Fibroblast of the aortic adventitia (primary cell): ENCODE data around the gene KLHL21. TPM values are rescaled to one million over a fixed set of nuclear protein-coding genes. Genes with fewer than 3 reads are reported as not detected.

Experiments
- DNase-seq: peaks from one replicate; pipeline ENCODE4 v3.0.0-alpha.2; 2010; ENCODE audit warnings: low read depth
- H3K4me3 ChIP-seq: 2 replicates; pipeline ENCODE4 v1.5.1; 2011; ENCODE audit warnings: low read depth, mild to moderate bottlenecking, control low read depth, low read length, moderate library complexity
- small RNA-seq: library from RNA; depleted of rRNA; stranded (forward); fragments of <200 nt; gene quantifications from one replicate; pipeline ENCODE3, GENCODE V24; 2012
- total RNA-seq: library from RNA; depleted of rRNA; stranded (reverse); fragments of >200 nt; gene quantifications from 2 replicates; pipeline ENCODE4 v1.2.3, GENCODE V29; 2012; ENCODE audit warnings: low replicate concordance
- TF ChIP-seq, protein P1 (sequence below): IDR thresholded peaks from 2 replicates; pipeline ENCODE4 v1.5.1; 2011; ENCODE audit warnings: mild to moderate bottlenecking, low read length, control low read depth, inconsistent platforms; ENCODE audit not compliant: insufficient read depth

KLHL21 gene
- total RNA-seq, 1 donor, result 40.8 TPM

DNA sequence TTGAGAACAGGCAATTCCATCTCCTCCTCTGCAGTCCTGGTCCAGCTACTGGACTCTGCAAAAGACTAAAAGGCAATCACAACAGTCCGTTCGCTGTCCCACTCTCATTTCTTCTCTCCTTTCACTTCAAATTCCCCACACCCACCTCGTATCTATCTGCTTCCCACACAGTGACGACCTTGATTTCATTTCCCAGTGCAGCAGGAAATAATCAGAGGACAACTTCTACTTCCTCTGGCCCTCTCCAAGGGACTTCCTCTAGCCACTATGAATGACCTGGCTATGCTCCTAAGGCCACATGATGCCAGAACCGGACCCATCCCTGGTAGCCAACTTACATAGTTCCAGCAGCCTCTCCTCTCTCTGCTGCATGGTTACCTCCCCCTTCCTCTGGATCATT lies 56.3 kb downstream of the KLHL21 start:
- DNase-seq, result no peak
- H3K4me3 ChIP-seq, result no peak overlapping the region
- TF ChIP-seq, protein P1, sequence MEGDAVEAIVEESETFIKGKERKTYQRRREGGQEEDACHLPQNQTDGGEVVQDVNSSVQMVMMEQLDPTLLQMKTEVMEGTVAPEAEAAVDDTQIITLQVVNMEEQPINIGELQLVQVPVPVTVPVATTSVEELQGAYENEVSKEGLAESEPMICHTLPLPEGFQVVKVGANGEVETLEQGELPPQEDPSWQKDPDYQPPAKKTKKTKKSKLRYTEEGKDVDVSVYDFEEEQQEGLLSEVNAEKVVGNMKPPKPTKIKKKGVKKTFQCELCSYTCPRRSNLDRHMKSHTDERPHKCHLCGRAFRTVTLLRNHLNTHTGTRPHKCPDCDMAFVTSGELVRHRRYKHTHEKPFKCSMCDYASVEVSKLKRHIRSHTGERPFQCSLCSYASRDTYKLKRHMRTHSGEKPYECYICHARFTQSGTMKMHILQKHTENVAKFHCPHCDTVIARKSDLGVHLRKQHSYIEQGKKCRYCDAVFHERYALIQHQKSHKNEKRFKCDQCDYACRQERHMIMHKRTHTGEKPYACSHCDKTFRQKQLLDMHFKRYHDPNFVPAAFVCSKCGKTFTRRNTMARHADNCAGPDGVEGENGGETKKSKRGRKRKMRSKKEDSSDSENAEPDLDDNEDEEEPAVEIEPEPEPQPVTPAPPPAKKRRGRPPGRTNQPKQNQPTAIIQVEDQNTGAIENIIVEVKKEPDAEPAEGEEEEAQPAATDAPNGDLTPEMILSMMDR, result no peak

DNA sequence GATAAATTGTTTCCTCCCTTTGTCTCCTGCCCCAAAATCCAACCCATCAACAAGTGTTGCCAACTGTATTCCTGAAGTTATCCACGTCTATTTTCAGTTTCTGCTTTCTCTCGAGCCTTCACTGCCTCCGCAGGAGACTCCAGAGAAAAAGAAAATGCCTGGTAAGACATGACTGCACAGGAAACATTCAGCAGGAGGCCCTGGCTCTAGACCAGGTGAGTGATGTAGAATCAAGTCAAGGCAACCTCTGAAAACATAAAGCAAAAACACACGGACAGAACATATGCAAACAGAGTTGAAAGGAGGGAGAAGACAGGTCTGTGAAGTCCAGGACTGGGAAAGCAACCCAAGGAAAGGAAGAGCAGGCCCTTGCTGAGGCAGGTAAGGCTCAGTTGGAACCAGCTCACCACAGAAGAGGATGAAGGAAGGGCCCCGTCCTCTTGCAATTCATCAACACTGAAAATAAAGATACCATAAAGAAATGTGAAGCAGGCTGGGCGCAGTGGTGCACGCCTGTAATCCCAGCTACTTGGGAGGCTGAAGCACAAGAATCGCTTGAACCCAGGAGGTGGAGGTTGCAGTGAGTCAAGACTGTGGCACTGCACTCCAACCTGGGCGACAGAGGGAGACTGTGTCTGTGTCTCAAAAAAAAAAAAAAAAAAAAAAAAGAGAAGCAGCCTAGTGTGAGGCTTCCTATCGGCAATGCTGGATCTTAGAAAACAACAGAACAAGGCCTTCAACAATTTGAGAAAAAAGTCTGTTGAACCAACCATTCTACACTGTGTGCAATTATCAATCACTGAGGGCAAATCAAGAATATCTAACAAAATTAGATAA lies 57.2 kb downstream of the KLHL21 start:
- H3K4me3 ChIP-seq, result no peak overlapping the region
- DNase-seq, result peak; percentile 64
- TF ChIP-seq, protein P1, result no peak

- TF ChIP-seq, protein P1, result no peak
- DNase-seq, result peak; percentile 68
- H3K4me3 ChIP-seq, result no peak overlapping the region
Measured at GRCh38 chr1:6544831-6545230, 57.8 kb downstream of the KLHL21 start.

Small RNA genes lying within 50 kb of the gene (small RNA-seq; reads per million reads assigned to genes)
- not detected for gene RNU6-731P

Other genes with a start within 250 kb of the KLHL21 start
- 4.8 and 16.0 TPM in 2 replicates for gene ACOT7, start 209.1 kb downstream of the KLHL21 start, total RNA-seq
- gene HES2, start 182.9 kb downstream of the KLHL21 start, total RNA-seq, result 0.09 and 0.65 TPM in 2 replicates
- not detected in 2 replicates for gene ESPN, start 178.1 kb downstream of the KLHL21 start, total RNA-seq
- 2.0 and 4.4 TPM in 2 replicates for gene TNFRSF25, start 136.7 kb downstream of the KLHL21 start, total RNA-seq
- 3.8 and 5.1 TPM in 2 replicates for gene PLEKHG5, start 111.2 kb downstream of the KLHL21 start, total RNA-seq
- gene NOL9, start 48.4 kb downstream of the KLHL21 start, total RNA-seq, result 32.0 and 44.9 TPM in 2 replicates
- not detected in 2 replicates for gene TAS1R1, start 47.6 kb downstream of the KLHL21 start, total RNA-seq
- gene ZBTB48, start 22.9 kb downstream of the KLHL21 start, total RNA-seq, result 7.7 and 26.4 TPM in 2 replicates
- 14.7 and 24.3 TPM in 2 replicates for gene PHF13, start 10.9 kb upstream of the KLHL21 start, total RNA-seq
- gene THAP3, start 22.0 kb upstream of the KLHL21 start, total RNA-seq, result 9.2 and 11.3 TPM in 2 replicates
- 29.5 and 106 TPM in 2 replicates for gene DNAJC11, start 98.9 kb upstream of the KLHL21 start, total RNA-seq
- gene CAMTA1, start 182.6 kb upstream of the KLHL21 start, total RNA-seq, result 66.6 and 91.9 TPM in 2 replicates